Spleen (tissue), 7 donors: Measurements from ENCODE around the gene SH2D7.

ENCODE experiments used
- POLR2A ChIP-seq, 3 donors: fragments of 450-650 bp; IDR thresholded peaks; one replicate each; pipeline ENCODE4 v1.5.1; 2017; ENCODE audit warnings: antibody characterized with exemption in 3 of 3, mild to moderate bottlenecking in 1 of 3
- POLR2AphosphoS5 ChIP-seq, 3 donors: sonication (generic); formaldehyde crosslinking; IDR thresholded peaks; one replicate each; pipeline ENCODE4 v1.5.1; 2017; ENCODE audit warnings: antibody characterized with exemption in 3 of 3
- TF ChIP-seq, protein P1 (sequence below), 11 experiments: fragments of 200-600 bp in 7 of 11; fragments of 450-650 bp in 4 of 11; sonication (generic) in 4 of 11; IDR thresholded peaks in 8 of 11; conservative IDR thresholded peaks in 3 of 11; 1 replicate in 7 of 11; 2 replicates in 4 of 11; pipeline versions ENCODE4 v1.4.0 to v1.8.0; 2016 to 2021; ENCODE audit warnings: antibody characterized with exemption in 11 of 11, inconsistent platforms in 4 of 11, mild to moderate bottlenecking in 1 of 11
- donor health status: DM: no; HTN: no; CAD: no; lungs with moderate emphysema.
- donor health status: DM: no; HTN: no; CAD: no.
- donor health status: DM: no; HTN: no; CAD: no.

DNA sequence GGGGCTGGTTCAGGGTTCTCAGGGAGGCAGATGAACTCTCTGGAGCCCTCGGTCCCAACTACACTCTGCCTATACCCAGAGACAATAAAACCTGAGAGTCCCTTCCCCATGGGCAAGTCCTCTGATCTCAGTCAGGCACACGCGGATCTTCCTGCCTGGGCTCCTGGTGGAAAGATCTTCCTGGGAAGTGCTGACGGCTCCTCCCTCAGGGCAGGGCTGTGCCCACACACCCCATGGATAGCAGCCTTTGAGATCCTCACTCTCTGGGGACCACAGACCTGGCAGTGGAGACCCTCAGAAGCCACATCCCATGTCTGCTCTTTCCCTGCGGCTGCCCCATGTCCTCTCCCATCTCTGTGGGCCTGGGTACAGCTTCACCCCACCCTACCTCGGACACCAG is 10.4 kb downstream of the SH2D7 start:
- TF ChIP-seq, protein P1, sequence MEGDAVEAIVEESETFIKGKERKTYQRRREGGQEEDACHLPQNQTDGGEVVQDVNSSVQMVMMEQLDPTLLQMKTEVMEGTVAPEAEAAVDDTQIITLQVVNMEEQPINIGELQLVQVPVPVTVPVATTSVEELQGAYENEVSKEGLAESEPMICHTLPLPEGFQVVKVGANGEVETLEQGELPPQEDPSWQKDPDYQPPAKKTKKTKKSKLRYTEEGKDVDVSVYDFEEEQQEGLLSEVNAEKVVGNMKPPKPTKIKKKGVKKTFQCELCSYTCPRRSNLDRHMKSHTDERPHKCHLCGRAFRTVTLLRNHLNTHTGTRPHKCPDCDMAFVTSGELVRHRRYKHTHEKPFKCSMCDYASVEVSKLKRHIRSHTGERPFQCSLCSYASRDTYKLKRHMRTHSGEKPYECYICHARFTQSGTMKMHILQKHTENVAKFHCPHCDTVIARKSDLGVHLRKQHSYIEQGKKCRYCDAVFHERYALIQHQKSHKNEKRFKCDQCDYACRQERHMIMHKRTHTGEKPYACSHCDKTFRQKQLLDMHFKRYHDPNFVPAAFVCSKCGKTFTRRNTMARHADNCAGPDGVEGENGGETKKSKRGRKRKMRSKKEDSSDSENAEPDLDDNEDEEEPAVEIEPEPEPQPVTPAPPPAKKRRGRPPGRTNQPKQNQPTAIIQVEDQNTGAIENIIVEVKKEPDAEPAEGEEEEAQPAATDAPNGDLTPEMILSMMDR (IDR thresholded peaks at IDR 0.05 in 8 of 11, conservative IDR thresholded peaks at IDR 0.05 in 3 of 11), result no peak
- no peak for TF ChIP-seq POLR2AphosphoS5 (IDR thresholded peaks at IDR 0.05)
- TF ChIP-seq POLR2A (IDR thresholded peaks at IDR 0.05), result no peak
